Stimulated activated CD8-positive, alpha-beta memory T cell treated with anti-CD3 and anti-CD28 coated beads, Interleukin-7, amount 100 ng/mL, for 4 hours (primary cell): ENCODE measurements around the gene PRRT1B.
"Not testable (repeated sequence)": the region's sequence is repeated elsewhere in the genome, so short reads cannot be mapped to it uniquely, and the experiment has no call there.

ENCODE experiments used
- DNase-seq, 2 donors: peaks; one replicate each; pipeline ENCODE4 v3.0.0-alpha.2; 2020; ENCODE audit warnings: low read depth in 2 of 2

The PRRT1B gene

DNA sequence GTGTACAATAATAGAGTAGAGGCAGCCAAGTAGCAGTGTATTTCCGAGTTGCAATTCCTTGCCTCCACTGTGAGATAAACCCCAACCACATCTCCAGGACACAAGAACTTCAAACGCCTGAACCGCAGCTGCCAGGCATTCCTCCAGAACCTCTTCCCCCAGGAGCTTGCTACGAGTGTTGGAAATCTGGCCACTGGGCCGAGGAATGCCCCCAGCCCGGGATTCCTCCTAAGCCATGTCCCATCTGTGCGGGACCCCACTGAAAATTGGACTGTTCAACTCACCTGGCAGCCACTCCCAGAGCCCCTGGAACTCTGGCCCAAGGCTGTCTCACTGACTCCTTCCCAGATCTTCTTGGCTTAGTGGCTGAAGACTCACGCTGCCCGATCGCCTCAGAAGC lies 3.9 kb downstream of the PRRT1B start:
- not testable (repeated sequence) for DNase-seq

DNA sequence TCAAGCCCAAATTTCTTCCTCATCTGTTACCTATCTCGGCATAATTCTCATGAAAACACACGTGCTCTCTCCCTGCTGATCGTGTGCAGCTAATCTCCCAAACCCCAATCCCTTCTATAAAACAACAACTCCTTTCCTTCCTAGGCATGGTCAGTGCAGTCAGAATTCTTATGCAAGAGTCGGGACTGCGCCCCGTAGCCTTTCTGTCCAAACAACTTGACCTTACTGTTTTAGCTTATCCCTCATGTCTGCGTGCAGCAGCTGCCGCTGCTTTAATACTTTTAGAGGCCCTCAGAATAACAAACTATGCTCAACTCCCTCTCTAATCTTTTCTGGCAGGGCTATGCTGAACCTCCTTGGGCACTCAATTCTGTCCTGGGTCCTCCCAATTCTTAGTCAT lies 5.1 kb downstream of the PRRT1B start:
- not testable (repeated sequence) for DNase-seq

DNA sequence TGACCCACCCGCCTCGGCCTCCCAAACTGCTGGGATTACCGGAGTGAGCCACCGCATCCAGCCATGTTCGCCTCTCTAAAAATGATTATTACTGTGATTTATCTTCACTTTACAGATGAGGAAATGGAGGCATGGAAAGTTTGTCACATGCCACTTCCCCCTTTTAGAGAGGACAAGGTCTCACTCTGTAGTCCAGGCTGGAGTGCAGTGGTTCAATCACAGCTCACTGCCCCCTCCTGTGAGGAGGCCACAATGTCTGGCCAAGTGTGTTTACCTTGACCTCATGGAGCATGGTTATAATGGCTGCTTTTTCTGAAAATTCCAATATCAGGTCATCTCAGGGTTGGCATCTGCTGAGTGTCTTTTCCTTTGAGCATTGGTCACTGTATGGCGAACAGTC lies 6.7 kb downstream of the PRRT1B start:
- no peak for DNase-seq

DNA sequence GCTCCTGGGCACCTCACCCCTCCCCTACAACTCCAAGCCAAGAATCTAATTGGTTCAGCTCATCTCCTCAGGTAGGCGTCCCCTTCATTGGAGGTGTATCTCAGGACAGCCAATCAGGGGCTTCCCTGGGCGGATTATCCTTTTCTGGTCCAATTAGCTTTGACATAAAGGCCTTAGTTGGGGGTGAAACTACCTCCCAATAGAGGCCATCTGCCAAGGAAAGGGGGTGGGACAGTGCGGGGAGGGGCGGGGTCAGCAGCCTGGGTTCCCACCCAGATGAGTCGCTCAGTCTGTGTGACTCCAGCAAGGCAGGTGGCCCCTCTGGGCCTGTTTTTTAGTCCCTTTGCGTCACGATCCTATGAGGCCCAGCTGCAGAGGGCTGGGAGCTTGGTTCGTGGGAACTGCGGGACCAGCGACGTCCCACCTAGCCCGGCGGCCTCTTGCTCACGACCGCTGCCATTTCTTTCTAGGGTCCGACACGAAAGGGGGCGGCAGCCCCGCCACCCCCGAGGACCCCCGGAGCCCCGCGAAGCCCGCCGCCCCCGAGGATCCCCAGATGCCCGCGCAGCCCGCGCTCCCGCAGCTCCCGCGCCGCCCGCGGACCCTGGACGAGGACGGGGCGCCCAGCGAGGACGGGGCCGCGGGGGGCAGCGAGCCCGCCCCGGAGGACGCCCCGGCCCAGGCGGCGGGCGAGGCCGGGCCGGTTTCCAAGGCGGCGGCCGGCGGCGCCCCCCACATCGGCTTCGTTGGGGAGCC lies 8.9 kb downstream of the PRRT1B start:
- no peak for DNase-seq

DNA sequence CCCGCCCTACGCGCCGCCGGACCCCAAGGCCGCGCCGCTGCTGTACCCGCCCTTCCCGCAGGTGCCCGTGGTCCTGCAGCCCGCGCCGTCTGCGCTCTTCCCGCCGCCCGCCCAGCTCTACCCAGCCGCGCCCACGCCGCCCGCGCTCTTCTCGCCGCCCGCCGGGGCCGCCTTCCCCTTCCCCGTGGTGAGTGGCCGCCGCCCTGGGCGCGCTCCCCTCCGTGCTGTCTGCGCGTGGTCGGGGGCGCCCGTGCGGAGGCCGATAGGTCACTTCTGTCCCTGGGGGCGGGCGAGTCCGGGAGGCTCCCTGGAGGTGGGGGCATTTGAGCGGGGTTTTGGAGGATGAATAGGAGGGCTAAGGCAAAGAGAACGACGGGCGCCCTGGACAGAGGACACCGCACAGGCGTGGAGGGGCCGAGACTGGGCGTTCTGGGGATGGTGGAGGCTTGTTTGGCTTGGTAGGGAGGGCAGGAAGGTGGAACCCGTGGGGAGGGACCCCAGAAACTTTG lies 9.6 kb downstream of the PRRT1B start:
- no peak for DNase-seq

DNA sequence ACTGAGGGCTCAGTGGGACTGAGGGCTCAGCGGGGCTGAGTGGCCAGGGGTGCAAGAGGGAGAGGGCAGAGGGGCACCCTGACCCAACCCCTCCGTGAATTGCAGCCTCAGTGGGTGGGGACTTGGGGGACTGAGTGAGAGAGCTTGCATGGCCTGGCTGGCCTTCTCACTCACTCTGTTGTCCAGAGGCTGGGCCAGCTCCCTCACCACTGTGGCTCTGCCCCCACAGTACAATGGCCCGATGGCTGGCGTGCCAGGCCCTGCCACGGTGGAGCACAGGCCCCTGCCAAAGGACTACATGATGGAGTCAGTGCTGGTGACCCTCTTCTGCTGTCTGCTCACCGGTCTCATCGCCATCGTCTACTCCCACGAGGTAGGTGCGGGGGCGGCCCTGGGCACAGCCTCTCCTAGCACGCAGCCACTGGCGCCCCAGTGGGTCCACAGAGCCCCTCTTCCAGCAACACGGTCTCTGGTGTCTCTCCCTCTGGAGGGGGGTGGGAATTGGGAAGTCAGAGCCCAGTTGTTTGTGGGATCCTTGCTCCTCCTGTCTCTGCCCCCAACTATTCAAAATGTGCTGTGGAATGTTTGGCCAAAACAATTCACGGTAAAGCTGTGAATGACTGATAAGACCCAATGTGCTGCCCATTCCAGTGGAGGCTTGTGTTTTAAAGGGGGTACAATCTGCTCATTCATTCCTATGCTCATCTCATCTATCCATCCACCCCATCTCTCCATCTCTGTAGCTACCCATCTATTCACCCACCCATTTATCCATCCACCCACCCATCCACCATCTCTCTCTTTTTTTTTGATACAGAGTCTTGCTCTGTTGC lies 10.7 kb downstream of the PRRT1B start:
- no peak for DNase-seq

DNA sequence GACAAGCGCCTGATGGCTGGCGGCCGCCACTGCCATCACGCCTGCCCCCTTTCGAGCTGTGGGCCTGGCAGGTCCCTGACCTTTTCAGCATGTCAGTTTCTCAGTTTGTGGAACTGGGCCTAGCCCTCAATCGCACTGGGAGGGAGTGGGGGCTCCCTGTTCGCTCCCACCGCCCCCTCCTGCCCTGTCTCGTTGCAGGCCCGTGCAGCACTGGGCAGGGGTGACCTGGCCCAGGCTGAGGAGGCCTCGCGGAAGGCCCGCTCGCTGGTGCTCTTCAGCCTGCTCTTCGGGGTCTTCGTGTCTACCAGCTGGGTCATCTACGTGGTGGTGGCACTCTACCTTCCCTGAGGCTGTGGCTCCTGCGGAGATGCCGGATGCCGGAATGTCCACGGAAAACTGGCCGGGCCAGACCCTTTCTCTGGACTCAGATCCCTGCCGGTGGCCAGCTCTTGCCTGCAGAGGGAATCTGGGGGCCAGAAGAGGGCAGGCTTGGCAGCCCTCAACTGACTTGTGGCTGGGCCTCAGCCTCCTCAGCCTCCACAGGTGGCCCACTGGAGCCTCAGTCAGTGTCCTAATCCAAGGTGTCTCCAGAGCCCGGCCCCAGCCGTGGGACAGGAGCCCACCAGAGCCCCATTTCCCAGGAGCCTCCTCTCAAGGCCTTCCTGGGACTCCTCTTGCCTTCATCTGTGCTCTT lies 12.7 kb downstream of the PRRT1B start:
- no peak for DNase-seq

DNA sequence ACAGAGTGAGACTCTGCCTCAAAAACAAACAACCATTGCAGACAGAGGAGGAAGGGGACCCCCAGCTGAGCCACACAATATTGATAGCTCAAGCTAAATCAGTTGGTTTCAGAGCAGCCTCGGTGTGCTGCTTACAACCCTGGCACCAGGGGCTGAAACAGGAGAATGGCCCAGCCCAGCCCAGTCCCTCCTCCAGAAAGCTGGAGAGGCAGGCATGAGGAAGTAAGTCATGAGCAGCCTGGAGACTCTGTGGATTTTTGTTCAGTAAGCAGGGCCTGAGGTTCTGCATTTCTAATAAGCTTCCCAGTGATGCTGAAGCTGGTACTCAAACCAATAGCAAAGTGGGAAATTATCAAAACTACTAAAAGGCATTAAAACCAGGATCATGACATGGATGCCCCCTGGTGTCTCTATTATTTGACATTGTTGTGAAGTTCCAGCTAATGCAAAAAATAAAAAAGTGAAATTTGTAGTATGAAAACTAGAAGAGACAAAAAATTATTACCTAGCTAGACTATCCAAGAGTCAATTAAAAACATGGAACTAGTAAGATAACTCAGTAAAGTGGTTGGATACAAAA lies 14.2 kb downstream of the PRRT1B start:
- no peak for DNase-seq

DNA sequence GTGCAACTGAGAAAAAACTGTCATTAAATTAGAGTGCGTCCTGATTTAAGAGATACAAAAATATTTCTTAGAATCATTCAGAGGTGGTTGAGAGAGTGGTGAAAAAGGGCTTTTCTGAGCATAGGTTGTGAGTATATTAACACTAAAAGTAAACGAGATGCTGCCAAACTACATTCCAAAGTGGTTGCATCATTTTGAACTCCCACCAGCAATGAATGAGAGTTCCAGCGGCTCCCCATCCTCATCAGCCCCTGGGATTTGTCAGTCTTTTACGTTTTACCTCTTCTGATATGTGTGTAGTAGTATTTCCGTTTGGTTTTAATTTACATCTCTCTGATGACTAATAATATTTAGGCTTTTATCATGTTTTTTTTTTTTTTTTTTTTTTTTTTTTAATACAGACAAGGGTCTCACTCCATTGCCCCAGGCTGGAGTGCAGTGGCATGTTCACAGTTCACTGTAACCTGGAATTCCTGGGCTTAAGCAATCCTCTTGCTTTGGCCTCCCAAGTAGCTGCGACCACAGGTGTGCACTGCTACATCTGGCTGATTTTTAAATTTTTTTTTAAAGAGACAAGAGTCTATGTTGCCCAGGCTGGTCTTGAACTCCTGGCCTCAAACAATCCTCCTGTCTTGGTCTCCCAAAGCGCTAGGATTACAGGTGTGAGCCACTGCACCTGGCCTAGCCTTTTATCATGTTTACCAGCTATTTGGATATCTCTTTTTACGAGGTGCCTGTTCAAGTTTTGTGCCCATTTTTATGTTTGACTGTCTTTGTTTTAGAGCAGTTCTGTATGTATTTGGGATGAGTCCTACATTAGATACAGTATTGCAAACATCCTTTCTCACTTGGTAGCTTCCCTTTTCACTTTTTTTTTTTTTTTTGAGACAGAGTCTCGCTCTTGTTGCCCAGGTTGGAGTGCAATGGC lies 17.0 kb downstream of the PRRT1B start:
- no peak for DNase-seq

DNA sequence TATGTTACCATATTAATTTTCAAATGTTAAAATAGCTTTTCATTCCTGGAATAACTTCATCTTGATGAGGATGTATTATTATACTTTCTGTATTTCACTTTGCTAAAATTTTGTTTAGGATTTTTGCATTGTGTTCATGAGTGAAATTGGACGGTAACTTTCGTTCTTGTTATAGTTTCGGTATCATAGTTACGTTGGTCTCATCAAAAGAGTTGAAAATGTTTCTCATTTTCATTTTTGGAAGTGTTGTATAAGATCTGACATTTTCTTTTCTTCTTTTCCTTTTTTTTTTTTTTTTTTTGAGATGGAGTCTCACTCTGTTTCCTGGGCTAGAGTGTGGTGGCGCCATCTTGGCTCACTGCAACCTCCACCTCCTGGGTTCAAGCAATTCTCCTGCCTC lies 20.0 kb downstream of the PRRT1B start:
- DNase-seq = no peak

DNA sequence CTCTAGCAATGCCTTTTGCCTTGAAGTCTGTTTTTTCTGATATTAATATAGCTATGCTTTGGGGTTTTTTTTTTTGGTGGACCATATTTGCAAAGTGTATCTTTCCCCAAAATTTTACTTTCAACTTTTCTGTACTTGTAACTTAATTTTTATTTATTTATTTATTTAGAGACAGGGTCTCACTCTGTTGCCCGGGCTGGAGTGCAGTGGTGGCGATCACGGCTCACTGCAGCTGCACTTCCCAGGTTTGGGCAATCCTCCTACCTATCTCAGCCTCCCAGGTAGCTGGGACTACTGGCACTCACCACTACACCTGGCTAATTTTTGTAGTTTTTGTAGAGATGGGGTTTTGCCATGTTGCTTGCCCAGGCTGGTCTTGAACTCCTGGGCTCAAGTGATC lies 20.8 kb downstream of the PRRT1B start:
- DNase-seq = no peak

DNA sequence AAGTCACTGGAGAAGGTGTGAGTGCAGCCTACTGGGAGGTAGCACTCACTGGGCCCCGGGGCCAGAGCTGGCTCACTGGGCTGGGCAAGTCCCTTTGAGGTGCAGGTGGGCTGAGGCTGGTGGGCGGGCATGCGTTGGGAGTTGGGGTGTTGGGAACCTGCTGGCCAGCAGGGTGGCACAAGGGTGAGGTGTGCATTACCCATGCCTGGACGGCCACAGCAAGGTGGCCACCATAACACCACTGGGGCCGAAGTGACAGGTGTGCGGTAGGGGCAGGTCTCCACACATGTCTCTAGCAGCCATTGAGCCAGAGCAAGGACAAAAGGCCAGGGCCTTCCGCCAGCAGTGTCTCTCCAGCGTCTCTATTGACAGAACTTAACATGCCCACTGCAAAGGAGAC lies 22.6 kb downstream of the PRRT1B start:
- no peak for DNase-seq

DNA sequence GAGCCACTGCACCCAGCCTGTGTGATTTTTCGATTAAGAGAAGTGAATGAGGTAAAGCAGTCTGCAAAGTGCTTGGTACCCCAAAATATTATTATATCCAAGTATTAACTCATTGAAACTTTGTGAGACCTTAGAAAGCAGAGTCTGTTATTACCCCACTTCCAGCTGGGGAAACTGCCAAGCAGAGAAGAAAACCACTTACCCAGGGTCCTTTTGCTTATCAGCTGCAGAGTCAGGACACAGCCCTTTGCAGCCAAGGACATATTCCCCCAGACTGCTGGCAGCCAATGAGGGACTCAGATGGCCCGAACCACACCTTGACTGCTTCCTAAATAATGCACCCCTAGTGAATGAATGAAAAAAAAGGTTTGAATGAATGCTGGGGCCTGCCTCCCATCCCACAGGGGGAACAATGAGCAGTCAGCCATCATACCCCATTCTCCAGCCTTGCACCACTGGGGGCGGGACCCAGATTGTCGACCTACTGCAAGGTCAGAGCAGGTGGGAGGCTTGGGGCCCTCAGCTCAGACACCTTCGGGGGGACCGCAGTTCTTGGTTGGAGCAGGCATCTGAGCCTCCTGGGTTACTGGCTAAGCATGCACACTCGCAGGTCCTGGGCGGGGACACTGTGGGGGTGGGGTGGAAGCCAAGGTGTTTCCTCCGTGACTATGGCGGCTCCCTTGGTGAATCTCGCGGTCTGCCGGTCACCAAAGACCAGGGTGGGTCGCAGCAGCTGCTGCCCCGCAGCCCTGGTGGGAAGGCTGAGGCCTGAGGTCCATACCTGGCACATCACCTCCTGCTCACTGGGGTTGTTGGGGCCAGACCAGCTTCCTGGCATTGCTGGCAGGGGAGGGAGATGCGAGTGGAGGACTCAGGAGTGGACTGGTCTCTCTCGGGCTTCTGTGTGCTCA lies 29.7 kb downstream of the PRRT1B start:
- DNase-seq = no peak

DNA sequence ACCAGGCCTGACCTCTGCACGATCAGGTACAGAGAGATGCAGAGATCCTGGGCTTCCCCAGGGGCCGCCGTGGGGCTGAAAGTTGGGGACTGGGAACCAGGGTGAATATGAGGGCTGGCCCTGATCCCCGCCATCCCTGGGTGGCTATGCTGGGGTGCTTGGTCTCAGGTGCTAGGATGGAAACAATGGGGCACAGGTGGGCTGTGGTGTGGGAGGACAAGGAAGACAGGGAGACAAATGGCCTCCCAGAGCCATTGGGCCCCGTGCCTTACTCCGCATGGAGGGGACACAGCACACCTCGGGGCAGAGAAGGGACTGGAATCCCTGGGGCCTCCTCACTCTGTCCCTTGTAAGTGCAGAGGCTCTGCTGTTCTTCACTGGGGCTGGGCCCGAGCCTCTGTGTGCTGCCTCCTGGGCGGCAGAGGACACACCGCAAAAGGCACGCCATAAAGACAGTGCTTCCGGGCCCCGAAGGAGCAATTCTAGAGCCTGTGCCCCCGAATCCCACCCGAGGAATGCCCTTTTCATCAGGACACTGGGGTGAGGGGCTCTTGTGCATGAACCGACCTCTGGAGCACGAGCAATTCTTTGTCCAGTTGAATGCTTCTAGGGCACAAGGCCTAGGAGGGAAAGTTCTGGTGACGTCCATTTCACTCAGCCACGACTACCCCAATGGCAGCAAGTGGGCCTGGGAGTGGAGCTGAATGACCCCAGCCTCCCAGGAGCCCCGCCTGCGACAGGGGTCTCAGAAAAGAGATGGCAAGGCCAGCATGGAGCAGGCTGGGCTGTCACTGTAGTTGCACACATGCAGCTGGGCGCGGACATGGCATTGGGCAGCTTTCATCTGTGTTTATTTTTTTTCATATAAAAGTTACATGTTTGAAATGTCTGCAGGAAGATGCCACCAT lies 30.9 kb downstream of the PRRT1B start:
- no peak for DNase-seq

DNA sequence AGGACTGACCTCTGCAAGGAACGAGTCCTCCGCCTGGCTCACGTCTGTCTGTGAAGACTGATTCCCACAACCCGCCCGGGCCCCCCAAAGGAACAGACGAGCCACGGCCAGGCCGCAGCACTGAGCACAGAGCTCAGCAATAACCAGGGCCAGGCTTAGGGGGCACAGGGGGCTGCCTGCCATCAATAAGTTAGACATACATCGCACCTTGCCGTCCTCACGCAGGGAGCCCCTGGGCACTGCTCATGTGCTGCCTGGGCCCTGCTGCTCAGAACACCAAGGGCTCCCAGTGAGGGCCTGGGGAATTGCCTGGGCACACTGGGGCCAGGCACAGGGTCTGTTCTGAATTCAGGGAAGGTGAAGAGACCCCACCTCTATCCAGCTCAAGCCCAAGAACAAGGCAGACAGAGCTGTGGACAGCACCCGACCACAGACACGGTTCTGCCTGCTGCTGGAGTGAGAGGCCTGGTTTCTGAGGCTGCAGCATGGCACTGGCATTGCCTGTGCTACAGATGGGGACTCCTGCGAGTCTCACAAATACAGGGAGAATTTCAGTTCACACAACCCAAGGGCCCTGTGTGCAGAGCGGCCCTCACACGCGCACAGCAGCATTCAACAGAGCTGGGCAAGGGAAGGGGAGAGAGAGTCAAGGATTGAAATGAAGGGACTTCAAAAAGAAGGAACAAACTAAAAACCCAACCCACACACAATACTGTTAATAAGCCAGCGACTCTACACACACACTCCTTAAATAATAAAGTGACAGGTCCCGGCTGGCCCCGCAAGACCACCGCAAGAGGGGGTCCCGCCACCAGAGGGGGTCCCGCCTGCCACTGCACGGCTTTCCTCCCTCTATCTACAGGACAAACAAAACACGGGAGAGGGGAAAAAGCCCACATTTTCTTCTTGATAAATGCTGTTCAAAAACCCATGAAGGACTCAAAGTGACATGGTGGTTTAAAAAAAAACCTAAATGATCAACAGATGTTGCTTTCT lies 32.0 kb downstream of the PRRT1B start:
- DNase-seq = no peak

DNA sequence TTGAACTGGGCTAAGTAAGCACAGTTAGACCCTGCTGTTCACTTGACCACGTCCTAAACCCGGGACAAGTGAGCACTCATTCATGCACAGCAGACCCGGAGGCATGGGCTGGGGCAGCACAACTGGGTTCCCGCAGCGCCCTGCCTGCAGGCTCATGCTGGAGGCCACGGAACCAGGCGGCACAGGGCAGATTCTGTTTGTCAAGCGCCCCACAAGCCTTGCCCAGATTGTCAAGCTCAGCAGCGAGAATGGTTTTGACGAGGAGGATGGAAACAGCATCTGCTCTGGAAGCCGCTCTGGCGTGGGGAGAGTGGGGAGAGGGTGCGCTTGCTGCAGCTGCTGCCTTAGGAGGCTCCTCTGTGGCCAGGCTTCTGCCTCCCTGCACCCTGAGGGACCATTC lies 32.7 kb downstream of the PRRT1B start:
- DNase-seq = no peak

DNA sequence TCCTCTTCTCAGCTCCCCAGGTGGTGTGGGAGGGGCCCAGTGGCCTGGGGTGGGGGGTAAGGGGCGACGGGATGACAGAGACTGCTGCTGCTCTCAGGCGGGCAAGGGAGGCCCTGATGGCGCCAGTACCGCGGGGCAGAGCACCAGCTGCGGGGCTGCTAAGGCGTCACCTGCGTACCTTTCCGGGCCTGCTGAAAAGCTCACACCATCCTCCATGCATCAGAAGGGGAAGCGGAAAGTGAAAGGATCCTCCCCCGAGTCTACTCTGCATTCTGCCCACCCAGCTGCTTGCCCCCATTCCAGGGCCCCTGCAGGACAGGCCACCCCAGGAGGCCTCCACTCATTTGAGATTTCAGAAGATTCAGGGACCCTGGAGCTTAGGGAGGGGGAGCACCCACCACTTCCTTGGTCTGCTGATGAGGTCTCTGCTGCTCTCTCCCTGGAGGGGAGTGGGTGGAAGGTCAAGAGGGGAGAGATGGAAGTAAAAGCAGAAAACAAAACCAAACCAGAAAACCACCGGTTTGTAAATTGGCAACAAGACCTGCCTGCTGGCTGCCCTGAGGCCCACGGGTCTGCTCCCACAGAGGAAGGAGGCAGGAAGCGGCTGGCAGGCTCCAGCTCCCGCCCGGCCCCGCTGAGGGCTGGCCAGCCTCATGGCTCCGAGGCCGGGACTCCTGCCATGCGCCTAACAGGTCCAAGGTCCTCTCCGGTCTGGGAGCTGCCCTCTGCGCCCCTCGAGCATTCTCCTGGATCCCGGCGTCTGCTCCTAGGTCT lies 33.6 kb downstream of the PRRT1B start:
- DNase-seq = peak; percentile 17 to 24
